ENCODE data around the gene NR2F1-AS1.

GRCh38 chr5:93497096-93497495, 83.9 kb downstream of the NR2F1-AS1 start:
- TF ChIP-seq CTCF (conservative IDR thresholded peaks at IDR 0.05; ENCODE audit: low read depth, low read length): no peak
- TF ChIP-seq EZH2 (IDR thresholded peaks at IDR 0.05; ENCODE audit: low read length, unreplicated experiment): no peak
- TF ChIP-seq EZH2phosphoT487 (IDR thresholded peaks at IDR 0.05; ENCODE audit: borderline replicate concordance, low read length): no peak

Data from PC-3 (cell line).